ENCODE measurements around the gene MRPL42. TPM values are rescaled to one million over a fixed set of nuclear protein-coding genes. Genes with fewer than 3 reads are reported as not detected.
A peak's percentile ranks its signal among the peaks of the same experiment; 100 is the strongest.

Gene MRPL42
- total and polyA plus RNA-seq, 2 experiments from 2014 or later: 195 to 269 TPM

GRCh38 chr12:93417967-93418480 lies 49.3 kb upstream of the MRPL42 start (continued):
- TF ChIP-seq, protein P1, sequence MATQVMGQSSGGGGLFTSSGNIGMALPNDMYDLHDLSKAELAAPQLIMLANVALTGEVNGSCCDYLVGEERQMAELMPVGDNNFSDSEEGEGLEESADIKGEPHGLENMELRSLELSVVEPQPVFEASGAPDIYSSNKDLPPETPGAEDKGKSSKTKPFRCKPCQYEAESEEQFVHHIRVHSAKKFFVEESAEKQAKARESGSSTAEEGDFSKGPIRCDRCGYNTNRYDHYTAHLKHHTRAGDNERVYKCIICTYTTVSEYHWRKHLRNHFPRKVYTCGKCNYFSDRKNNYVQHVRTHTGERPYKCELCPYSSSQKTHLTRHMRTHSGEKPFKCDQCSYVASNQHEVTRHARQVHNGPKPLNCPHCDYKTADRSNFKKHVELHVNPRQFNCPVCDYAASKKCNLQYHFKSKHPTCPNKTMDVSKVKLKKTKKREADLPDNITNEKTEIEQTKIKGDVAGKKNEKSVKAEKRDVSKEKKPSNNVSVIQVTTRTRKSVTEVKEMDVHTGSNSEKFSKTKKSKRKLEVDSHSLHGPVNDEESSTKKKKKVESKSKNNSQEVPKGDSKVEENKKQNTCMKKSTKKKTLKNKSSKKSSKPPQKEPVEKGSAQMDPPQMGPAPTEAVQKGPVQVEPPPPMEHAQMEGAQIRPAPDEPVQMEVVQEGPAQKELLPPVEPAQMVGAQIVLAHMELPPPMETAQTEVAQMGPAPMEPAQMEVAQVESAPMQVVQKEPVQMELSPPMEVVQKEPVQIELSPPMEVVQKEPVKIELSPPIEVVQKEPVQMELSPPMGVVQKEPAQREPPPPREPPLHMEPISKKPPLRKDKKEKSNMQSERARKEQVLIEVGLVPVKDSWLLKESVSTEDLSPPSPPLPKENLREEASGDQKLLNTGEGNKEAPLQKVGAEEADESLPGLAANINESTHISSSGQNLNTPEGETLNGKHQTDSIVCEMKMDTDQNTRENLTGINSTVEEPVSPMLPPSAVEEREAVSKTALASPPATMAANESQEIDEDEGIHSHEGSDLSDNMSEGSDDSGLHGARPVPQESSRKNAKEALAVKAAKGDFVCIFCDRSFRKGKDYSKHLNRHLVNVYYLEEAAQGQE (IDR thresholded peaks at IDR 0.05; ENCODE audit: unreplicated experiment): no peak
- TF ChIP-seq EZH2phosphoT487 (IDR thresholded peaks at IDR 0.05; ENCODE audit: unreplicated experiment): no peak
- no peak for TF ChIP-seq CREB1 (CRISPR knock-in tag; IDR thresholded peaks at IDR 0.05; ENCODE audit: low read depth)

DNA sequence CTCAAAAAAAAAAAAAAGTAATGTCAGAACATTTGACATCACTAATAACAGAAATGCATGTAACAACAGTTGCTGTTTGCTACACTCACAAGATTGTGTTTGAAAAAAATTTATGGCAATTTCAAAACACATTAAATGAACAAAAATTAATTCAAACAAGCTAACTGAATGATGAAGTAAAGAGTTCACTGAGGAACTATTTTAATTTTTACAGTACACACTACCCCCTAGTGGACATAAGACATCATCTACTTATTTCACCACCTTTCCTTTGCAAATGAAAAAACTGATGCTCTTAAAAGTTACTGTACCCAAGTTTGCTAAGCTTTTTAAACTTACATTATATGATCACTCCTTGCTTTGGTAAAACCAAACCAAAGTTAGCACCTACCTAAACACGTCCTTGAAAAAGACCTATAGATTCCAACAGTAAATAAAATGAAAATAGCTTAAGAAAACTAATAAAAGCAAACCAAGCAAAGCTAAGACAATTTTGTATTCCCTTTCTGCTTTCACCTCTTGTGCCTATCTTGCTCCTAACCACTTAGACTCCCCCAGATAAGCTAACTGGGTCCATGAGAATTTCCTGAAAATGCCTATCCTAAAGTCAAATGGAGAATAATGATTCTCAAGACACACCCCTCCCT lies 47.8 kb upstream of the MRPL42 start:
- Mint-ChIP-seq H3K27ac (no peak overlapping the region), H3K36me3 (ENCODE audit: low read depth) (peaks cover 2% of the 10 kb centered on the region; the same call in 2 of the 3 replicates), H3K4me3 (no peak overlapping the region), H3K27me3 (ENCODE audit: insufficient read depth, low read depth, poor library complexity) (no peaks in the 10 kb centered on the region), H3K4me1 (peaks cover 54% of the 10 kb centered on the region), H3K9me3 (no peaks in the 10 kb centered on the region)
- H4K20me1 ChIP-seq (replicated peaks; ENCODE audit: insufficient read depth): peaks cover 78% of the 10 kb centered on the region
- H3K4me3 ChIP-seq: no peak overlapping the region
- H3K4me1 ChIP-seq (ENCODE audit: insufficient read depth): peaks cover 49% of the 10 kb centered on the region
- DNase-seq (ENCODE audit: low spot score): peak; percentile 69
- H3K27me3 ChIP-seq (ENCODE audit: insufficient read depth): no peaks in the 10 kb centered on the region
- H2AFZ ChIP-seq: no peak overlapping the region
- H3F3A ChIP-seq (replicated peaks; ENCODE audit: low read depth): no peaks in the 10 kb centered on the region
- H3K27ac ChIP-seq (ENCODE audit: low read depth): peak overlapping the region; percentile 1; the same call in 1 of the 2 replicates
- H3K9me2 ChIP-seq (ENCODE audit: insufficient read depth): no peaks in the 10 kb centered on the region
- no peaks in the 10 kb centered on the region for H3K36me3 ChIP-seq (ENCODE audit: insufficient read depth)
- H3K79me2 ChIP-seq (replicated peaks; ENCODE audit: insufficient read depth): peaks cover 98% of the 10 kb centered on the region
- ATAC-seq: peak; percentile 55
- H3K4me2 ChIP-seq: no peak overlapping the region
- TF ChIP-seq JUNB (IDR thresholded peaks at IDR 0.05; ENCODE audit: unreplicated experiment): no peak
- peak in 1 of 2 experiments; percentile 76; a peak in 3 of 4 replicates for TF ChIP-seq CTCF (conservative IDR thresholded peaks at IDR 0.05; ENCODE audit: low read depth in 2 of 2)

DNA sequence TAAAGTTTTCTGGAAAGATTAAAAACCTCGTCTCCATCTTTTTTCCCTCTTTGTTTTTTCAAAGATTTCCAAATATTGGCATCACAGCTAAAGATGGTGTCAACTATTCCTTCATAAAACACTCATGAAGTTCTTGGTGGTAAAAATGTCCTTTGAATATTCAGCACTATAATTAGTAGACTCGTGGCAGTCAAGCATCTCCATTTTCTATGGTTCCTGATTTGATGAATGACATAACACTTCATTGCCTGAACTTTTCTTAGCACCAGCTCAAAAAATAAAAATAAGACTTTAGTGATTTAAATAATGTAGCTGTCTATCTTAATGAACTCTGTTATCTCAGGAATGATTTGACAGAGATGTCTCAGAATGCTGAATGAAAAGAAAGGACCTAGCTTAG lies 45.3 kb upstream of the MRPL42 start:
- no peak overlapping the region for H3K4me2 ChIP-seq
- H3K4me3 Mint-ChIP-seq: no peak overlapping the region
- DNase-seq (ENCODE audit: low spot score): no peak
- H3K4me3 ChIP-seq: no peak overlapping the region
- H3K36me3 ChIP-seq (ENCODE audit: insufficient read depth): no peaks in the 10 kb centered on the region
- H3K4me1 ChIP-seq (ENCODE audit: insufficient read depth): peaks cover 64% of the 10 kb centered on the region
- no peaks in the 10 kb centered on the region for H3K9me3 Mint-ChIP-seq
- peaks cover 98% of the 10 kb centered on the region for H3K79me2 ChIP-seq (replicated peaks; ENCODE audit: insufficient read depth)
- H3K27me3 ChIP-seq (ENCODE audit: insufficient read depth): no peaks in the 10 kb centered on the region
- no peak for ATAC-seq
- H3F3A ChIP-seq (replicated peaks; ENCODE audit: low read depth): no peaks in the 10 kb centered on the region
- H3K27me3 Mint-ChIP-seq (ENCODE audit: insufficient read depth, low read depth, poor library complexity): no peaks in the 10 kb centered on the region
- H4K20me1 ChIP-seq (replicated peaks; ENCODE audit: insufficient read depth): peaks cover 84% of the 10 kb centered on the region
- no peaks in the 10 kb centered on the region for H3K9me2 ChIP-seq (ENCODE audit: insufficient read depth)
- H3K4me1 Mint-ChIP-seq: peaks cover 64% of the 10 kb centered on the region
- no peaks in the 10 kb centered on the region for H3K36me3 Mint-ChIP-seq (ENCODE audit: low read depth)
- H3K27ac Mint-ChIP-seq: no peak overlapping the region
- TF ChIP-seq, protein P1 (IDR thresholded peaks at IDR 0.05; ENCODE audit: unreplicated experiment): no peak
- no peak overlapping the region for H2AFZ ChIP-seq
- H3K27ac ChIP-seq (ENCODE audit: low read depth): no peak overlapping the region

Measured in GM23338 (cell line).